GM12878 (cell line): Measurements from ENCODE around the gene C14orf119. TPM values are rescaled to one million over a fixed set of nuclear protein-coding genes. Genes with fewer than 3 reads are reported as not detected.

Source experiments
- ATAC-seq: fragments of 200-7000 bp; cut with Tn5 transposase; 3 replicates; pipeline ENCODE4 v1.9.1; 2020; ENCODE audit warnings: mild to moderate bottlenecking, moderate library complexity
- BruUV-seq: library from RNA; stranded (reverse); fragments of 400-500 nt; replicated peaks from 2 replicates; lab custom pipeline; 2021; lab: Mats Ljungman, UMichigan
- CTCF ChIA-PET: fragments of 300-600 bp; sonication (Branson Sonifier 250); formaldehyde crosslinking; extraction: SDS; loops from one replicate; lab custom pipeline; 2021; ENCODE audit warnings: inconsistent platforms; lab: Yijun Ruan, JAX
- POLR2A ChIA-PET: fragments of 350-600 bp; formaldehyde crosslinking; extraction: SDS; loops from one replicate; lab custom pipeline; 2021; ENCODE audit warnings: inconsistent platforms; lab: Charles Lee
- RAD21 ChIA-PET: fragments of 300-600 bp; sonication (Branson Sonifier 250); formaldehyde crosslinking; loops from one replicate; lab custom pipeline; 2023; ENCODE audit warnings: antibody characterized with exemption; ENCODE audit not compliant: unreplicated experiment; lab: Charles Lee
- SMC1A ChIA-PET: fragments of 300-600 bp; sonication (Branson Sonifier 250); formaldehyde crosslinking; loops from one replicate; lab custom pipeline; 2023; ENCODE audit not compliant: unreplicated experiment, uncharacterized antibody; lab: Charles Lee
- DNase-seq: peaks from one replicate; pipeline ENCODE4 v3.0.0-alpha.2; 2011; ENCODE audit warnings: low read depth, low spot score
- FAIRE-seq: peaks from 3 replicates; lab custom pipeline; 2011; peaks lifted over from hg19 to GRCh38; lab: Jason Lieb, UNC
- H2AFZ ChIP-seq: 2 replicates; pipeline ENCODE4 v1.6.0; 2011; ENCODE audit warnings: low read depth, low read length, control low read depth; ENCODE audit not compliant: control insufficient read depth
- H3K27ac ChIP-seq: 2 replicates; pipeline ENCODE4 v1.5.1; 2011; ENCODE audit warnings: control low read depth; ENCODE audit not compliant: control insufficient read depth, insufficient read depth
- H3K27me3 ChIP-seq, 2 experiments: replicated peaks in 1 of 2; 2 replicates each; pipeline versions ENCODE4 v1.6.0 to v1.6.1; 2011; ENCODE audit warnings: low read length in 1 of 2; ENCODE audit not compliant: control insufficient read depth in 2 of 2, insufficient read depth in 2 of 2
- H3K36me3 ChIP-seq, 2 experiments: 2 replicates each; pipeline ENCODE4 v1.5.1; 2011; ENCODE audit warnings: low read length in 1 of 2; ENCODE audit not compliant: control insufficient read depth in 2 of 2, insufficient read depth in 2 of 2
- H3K4me1 ChIP-seq: 2 replicates; pipeline ENCODE4 v1.6.1; 2011; ENCODE audit warnings: mild to moderate bottlenecking, low read length, moderate library complexity, mixed read lengths; ENCODE audit not compliant: control insufficient read depth, insufficient read depth
- H3K4me2 ChIP-seq: 2 replicates; pipeline ENCODE4 v1.6.0; 2011; ENCODE audit warnings: control low read depth; ENCODE audit not compliant: control insufficient read depth, insufficient read depth
- H3K4me3 ChIP-seq: fragments of 200-600 bp; sonication (generic); 2 replicates; pipeline ENCODE4 v1.5.1; 2016
- H3K79me2 ChIP-seq: 2 replicates; pipeline ENCODE4 v1.6.0; 2011; ENCODE audit warnings: low read length; ENCODE audit not compliant: control insufficient read depth, insufficient read depth
- H3K9ac ChIP-seq: 2 replicates; pipeline ENCODE4 v1.8.0; 2011; ENCODE audit warnings: low read length, control low read depth, mixed read lengths; ENCODE audit not compliant: control insufficient read depth, insufficient read depth
- H3K9me3 ChIP-seq: replicated peaks from 3 replicates; pipeline ENCODE4 v1.5.1; 2011; ENCODE audit warnings: mild to moderate bottlenecking, low read length; ENCODE audit not compliant: control insufficient read depth, insufficient read depth
- H4K20me1 ChIP-seq: 2 replicates; pipeline ENCODE4 v1.6.0; 2011; ENCODE audit not compliant: control insufficient read depth, insufficient read depth
- CEBPB ChIP-seq, 2 experiments: fragments of 150-350 bp in 1 of 2; IDR thresholded peaks; 2 replicates each; pipeline ENCODE4 v1.6.1; 2012 to 2014; ENCODE audit warnings: low read depth in 2 of 2, low read length in 2 of 2, borderline replicate concordance in 1 of 2, inconsistent platforms in 1 of 2
- EGR1 ChIP-seq, 2 experiments: IDR thresholded peaks; 1 replicate in 1 of 2; 2 replicates in 1 of 2; pipeline ENCODE4 v1.6.1; 2011 to 2012; ENCODE audit warnings: low read depth in 2 of 2, low read length in 2 of 2, borderline replicate concordance in 1 of 2, mild to moderate bottlenecking in 1 of 2, moderate library complexity in 1 of 2
- ESRRA ChIP-seq: IDR thresholded peaks from 2 replicates; pipeline ENCODE4 v1.6.1; 2012; ENCODE audit warnings: mild to moderate bottlenecking, low read length, improper control_type of control experiment
- GABPA ChIP-seq: IDR thresholded peaks from 2 replicates; pipeline ENCODE4 v1.6.1; 2014; ENCODE audit warnings: antibody characterized with exemption, low read depth, mild to moderate bottlenecking, inconsistent platforms
- IKZF1 ChIP-seq: fragments of 450-650 bp; conservative IDR thresholded peaks from 2 replicates; pipeline ENCODE4 v1.6.1; 2017; ENCODE audit warnings: antibody characterized with exemption, mild to moderate bottlenecking
- MAX ChIP-seq: IDR thresholded peaks from 2 replicates; pipeline ENCODE4 v1.6.1; 2012; ENCODE audit warnings: low read depth, low read length, improper control_type of control experiment
- MEF2A ChIP-seq: IDR thresholded peaks from 2 replicates; pipeline ENCODE4 v1.6.1; 2011; ENCODE audit warnings: low read depth, mild to moderate bottlenecking, low read length, moderate library complexity; ENCODE audit not compliant: insufficient read depth
- MEF2B ChIP-seq: fragments of 450-650 bp; IDR thresholded peaks from 2 replicates; pipeline ENCODE4 v1.6.1; 2018; ENCODE audit warnings: mild to moderate bottlenecking, moderate library complexity; ENCODE audit not compliant: partially characterized antibody, poor library complexity, severe bottlenecking
- POU2F2 ChIP-seq: IDR thresholded peaks from 3 replicates; pipeline ENCODE4 v1.6.1; 2011; ENCODE audit warnings: low read depth, mild to moderate bottlenecking, low read length, borderline replicate concordance
- RAD51 ChIP-seq: fragments of 450-650 bp; IDR thresholded peaks from 2 replicates; pipeline ENCODE4 v1.6.1; 2016; ENCODE audit warnings: moderate library complexity, mild to moderate bottlenecking, inconsistent platforms
- RELB ChIP-seq: fragments of 450-650 bp; IDR thresholded peaks from 2 replicates; pipeline ENCODE4 v1.6.1; 2017; ENCODE audit warnings: low read depth, mild to moderate bottlenecking, moderate library complexity
- SMC3 ChIP-seq: IDR thresholded peaks from 2 replicates; pipeline ENCODE4 v1.6.1; 2011; ENCODE audit warnings: low read length, improper control_type of control experiment, borderline replicate concordance
- STAT1 ChIP-seq: fragments of 450-650 bp; conservative IDR thresholded peaks from 2 replicates; pipeline ENCODE4 v1.6.1; 2014; ENCODE audit warnings: antibody characterized with exemption, mild to moderate bottlenecking
- TAF1 ChIP-seq: IDR thresholded peaks from 2 replicates; pipeline ENCODE4 v1.6.1; 2011; ENCODE audit warnings: mild to moderate bottlenecking, low read depth, low read length, borderline replicate concordance
- TCF3 ChIP-seq: IDR thresholded peaks from 2 replicates; pipeline ENCODE4 v1.6.1; 2012; ENCODE audit warnings: low read depth, mild to moderate bottlenecking, low read length, borderline replicate concordance; ENCODE audit not compliant: insufficient read depth
- YY1 ChIP-seq: IDR thresholded peaks from 2 replicates; pipeline ENCODE4 v1.6.1; 2011; ENCODE audit warnings: low read depth, mild to moderate bottlenecking, low read length
- ZBED1 ChIP-seq: IDR thresholded peaks from 2 replicates; pipeline ENCODE4 v1.6.1; 2016; ENCODE audit warnings: borderline replicate concordance
- ZNF217 ChIP-seq: fragments of 450-650 bp; IDR thresholded peaks from 2 replicates; pipeline ENCODE4 v1.6.1; 2017; ENCODE audit warnings: antibody characterized with exemption, mild to moderate bottlenecking
- WGBS: methylation state at CpG from one replicate; pipeline ENCODE4 v1.1.6; 2016; ENCODE audit warnings: low lambda C conversion rate; ENCODE audit not compliant: insufficient replicate concordance, insufficient coverage; ENCODE audit errors: missing lambda C conversion rate; 5-methylcytosine and 5-hydroxymethylcytosine counted together
- in situ Hi-C: fragments of 300-500 bp; cut with MboI; formaldehyde crosslinking; loops from 9 replicates; pipeline ENCODE4 v1.14.3; 2018; ENCODE audit warnings: mixed read lengths
- intact Hi-C: fragments of 100-400 bp; cut with micrococcal nuclease; formaldehyde crosslinking; loops from one replicate; pipeline ENCODE4 v1.14.2; 2022; ENCODE audit not compliant: unreplicated experiment
- polyA plus RNA-seq, 11 experiments: library from polyadenylated mRNA; depleted of rRNA in 4 of 11; unstranded in 6 of 11; stranded (reverse) in 5 of 11; fragments of >200 nt; fragmentation: Nextera tagmentation in 4 of 11; fragmentation: Illumina TruSeq in 1 of 11; extraction: Ambion mirVana in 4 of 11; extraction: Trizol in 1 of 11; gene quantifications; 1 replicate in 1 of 11; 2 replicates in 10 of 11; pipeline versions ENCODE4 v1.2.1 to v1.2.3, GENCODE V29; 2011 to 2016; ENCODE audit warnings: inconsistent platforms in 2 of 11, missing spikeins in 2 of 11, low read depth in 1 of 11
- total RNA-seq, 4 experiments: library from RNA; depleted of rRNA in 3 of 4; stranded (reverse); fragments of >200 nt in 3 of 4; fragmentation: Illumina TruSeq in 1 of 4; extraction: Trizol in 1 of 4; gene quantifications; 2 replicates each; pipeline versions ENCODE4 v1.2.1 to v1.2.3, GENCODE V29; 2013 to 2021
- TF ChIP-seq, protein P1 (sequence below): IDR thresholded peaks from 2 replicates; pipeline ENCODE4 v1.6.1; 2012; ENCODE audit warnings: low read depth, low read length, improper control_type of control experiment
- TF ChIP-seq, protein P2 (sequence below): fragments of 450-650 bp; IDR thresholded peaks from 2 replicates; pipeline ENCODE4 v1.6.1; 2017; ENCODE audit warnings: borderline replicate concordance

The C14orf119 gene
- total and polyA plus RNA-seq, 10 of the 15 experiments (the other 5 are each of a cell fraction or from before 2014, with no cell fraction given): 32.3 to 228 (median 57.6) TPM

GRCh38 chr14:23113431-23114119 lies 18.3 kb downstream of the C14orf119 start:
- Histone ChIP-seq H3K9me3 (no peaks in the 10 kb centered on the region), H3K9ac (no peak overlapping the region)
- in situ Hi-C loops: no loop called here
- POLR2A ChIA-PET: no interaction called here
- DNase-seq: no peak
- TF ChIP-seq TCF3 (no peak), MEF2A (no peak), CEBPB (IDR thresholded peaks at IDR 0.05; ENCODE audit: borderline replicate concordance in 1 of 2, low read depth in 2 of 2, low read length in 2 of 2) (no peak), EGR1 (IDR thresholded peaks at IDR 0.05; ENCODE audit: borderline replicate concordance in 1 of 2, low read depth in 2 of 2, low read length in 2 of 2) (no peak), STAT1 (no peak), YY1 (no peak), IKZF1 (no peak), RELB (no peak), ZBED1 (no peak), ESRRA (no peak), TAF1 (no peak), MAX (no peak), RAD51 (no peak), POU2F2 (no peak), MEF2B (no peak), GABPA (no peak), ZNF217 (no peak), SMC3 (no peak)
- TF ChIP-seq, protein P1, sequence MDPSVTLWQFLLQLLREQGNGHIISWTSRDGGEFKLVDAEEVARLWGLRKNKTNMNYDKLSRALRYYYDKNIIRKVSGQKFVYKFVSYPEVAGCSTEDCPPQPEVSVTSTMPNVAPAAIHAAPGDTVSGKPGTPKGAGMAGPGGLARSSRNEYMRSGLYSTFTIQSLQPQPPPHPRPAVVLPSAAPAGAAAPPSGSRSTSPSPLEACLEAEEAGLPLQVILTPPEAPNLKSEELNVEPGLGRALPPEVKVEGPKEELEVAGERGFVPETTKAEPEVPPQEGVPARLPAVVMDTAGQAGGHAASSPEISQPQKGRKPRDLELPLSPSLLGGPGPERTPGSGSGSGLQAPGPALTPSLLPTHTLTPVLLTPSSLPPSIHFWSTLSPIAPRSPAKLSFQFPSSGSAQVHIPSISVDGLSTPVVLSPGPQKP: no peak
- TF ChIP-seq, protein P2, sequence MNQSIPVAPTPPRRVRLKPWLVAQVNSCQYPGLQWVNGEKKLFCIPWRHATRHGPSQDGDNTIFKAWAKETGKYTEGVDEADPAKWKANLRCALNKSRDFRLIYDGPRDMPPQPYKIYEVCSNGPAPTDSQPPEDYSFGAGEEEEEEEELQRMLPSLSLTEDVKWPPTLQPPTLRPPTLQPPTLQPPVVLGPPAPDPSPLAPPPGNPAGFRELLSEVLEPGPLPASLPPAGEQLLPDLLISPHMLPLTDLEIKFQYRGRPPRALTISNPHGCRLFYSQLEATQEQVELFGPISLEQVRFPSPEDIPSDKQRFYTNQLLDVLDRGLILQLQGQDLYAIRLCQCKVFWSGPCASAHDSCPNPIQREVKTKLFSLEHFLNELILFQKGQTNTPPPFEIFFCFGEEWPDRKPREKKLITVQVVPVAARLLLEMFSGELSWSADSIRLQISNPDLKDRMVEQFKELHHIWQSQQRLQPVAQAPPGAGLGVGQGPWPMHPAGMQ: no peak
- TF ChIP-seq, all 136 proteins: peak for 0
- Histone ChIP-seq H3K27ac (no peak overlapping the region), H3K4me1 (no peaks in the 10 kb centered on the region), H3K27me3 (peaks cover 0 to 7% of the 10 kb centered on the region in 2 experiments; a peak in 3 of 4 replicates), H3K79me2 (no peaks in the 10 kb centered on the region), H3K4me2 (no peak overlapping the region), H3K36me3 (no peaks in the 10 kb centered on the region), H4K20me1 (no peaks in the 10 kb centered on the region), H3K4me3 (no peak overlapping the region), H2AFZ (no peak overlapping the region)
- CTCF ChIA-PET: interaction anchor here (0.8 to 5.4 kb wide), 4 partner anchors 37 to 1816 kb away, joined by 3 to 30 read pairs (median 3); no protein-coding TSS in a partner anchor
- FAIRE-seq (no peak), ATAC-seq (no peak)
- SMC1A ChIA-PET: no interaction called here
- WGBS: 26% methylated on average over 8 of the region's 10 CpGs
- RAD21 ChIA-PET: interaction anchor here (2.0 kb wide), 1 partner anchor 45 kb away, joined by 5 read pairs; no protein-coding TSS in a partner anchor
- no TSS peak for BruUV-seq
- intact Hi-C loops: no loop called here
